ENCODE measurements around the gene BARD1. TPM values are rescaled to one million over a fixed set of nuclear protein-coding genes. Genes with fewer than 3 reads are reported as not detected.

Gene BARD1
- total RNA-seq, 1 experiment from 2014 or later: 17.9 TPM

DNA sequence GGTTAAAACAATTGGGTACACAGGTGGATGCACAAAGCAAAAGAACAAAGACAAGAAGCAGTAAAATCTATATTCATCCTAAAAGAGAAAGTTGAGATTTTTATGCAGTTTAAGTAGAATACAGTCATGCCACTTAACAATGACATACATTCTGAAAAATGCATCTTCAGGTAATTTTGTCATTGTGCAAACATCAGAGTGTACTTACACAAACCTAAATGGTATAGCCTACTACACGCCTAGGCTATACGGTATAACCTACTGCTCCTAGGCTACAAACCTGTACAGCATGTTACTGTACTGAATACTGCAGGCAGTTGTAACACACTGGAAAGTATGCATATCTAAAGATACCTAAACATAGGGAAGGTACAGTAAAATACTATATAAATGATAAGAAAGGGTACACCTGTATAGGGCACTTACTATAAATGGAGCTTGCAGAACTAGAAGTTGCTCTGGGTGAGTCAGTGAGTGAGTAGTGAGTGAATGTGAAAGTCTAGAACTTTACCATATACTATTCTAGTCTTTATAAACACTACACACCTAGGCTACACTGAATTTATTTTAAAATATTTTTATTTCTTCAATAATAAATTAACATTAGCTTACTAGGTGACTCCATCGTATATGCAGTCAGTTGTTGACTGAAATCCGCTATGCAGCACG, 132.9 kb downstream of the BARD1 start:
- no peak for DNase-seq (ENCODE audit: low spot score)

Small RNA genes lying within 50 kb of the gene (small RNA-seq; reads per million reads assigned to genes)
- not detected for gene SNORA70I
